Left ventricle myocardium superior (tissue), 1 donor: ENCODE data around the gene TP53AIP1. TPM values are rescaled to one million over a fixed set of nuclear protein-coding genes. Genes with fewer than 3 reads are reported as not detected.

Experiments used
- ATAC-seq: fragments of 200-7000 bp; cut with Tn5 transposase; one replicate; pipeline ENCODE4 v1.9.1; 2020; ENCODE audit warnings: mild to moderate bottlenecking, moderate library complexity
- DNase-seq: peaks from one replicate; pipeline ENCODE4 v3.0.0-alpha.2; 2020
- intact Hi-C: fragments of 100-400 bp; cut with micrococcal nuclease; formaldehyde crosslinking; loops from one replicate; pipeline ENCODE4 v1.11.0; 2022
- total RNA-seq: library from RNA; stranded (reverse); fragmentation: NEBNext Ultra II Directional; extraction: Animal tissue kit (Norgen Biotek cat#: 25700); gene quantifications from one replicate; pipeline ENCODE4 v1.2.1, GENCODE V29; 2021
- donor health status: DM: no; HTN: yes; CAD: no; lungs with severe emphysema.

Gene TP53AIP1
- total RNA-seq, 1 donor from 2014 or later = not detected

GRCh38 chr11:128911239-128911638 lies 31.4 kb downstream of the TP53AIP1 start:
- intact Hi-C loops = no loop called here
- ATAC-seq (no peak), DNase-seq (no peak)

- DNase-seq (no peak), ATAC-seq (no peak)
- intact Hi-C loops = no loop called here
Observed at GRCh38 chr11:128910576-128910975, 32.1 kb downstream of the TP53AIP1 start.

GRCh38 chr11:128909438-128910125 lies 33.1 kb downstream of the TP53AIP1 start:
- intact Hi-C loops = no loop called here
- ATAC-seq (no peak), DNase-seq (no peak)

GRCh38 chr11:128908391-128909246 lies 34.1 kb downstream of the TP53AIP1 start:
- peak; percentile 61 for ATAC-seq
- intact Hi-C loops = no loop called here

GRCh38 chr11:128907585-128907984 lies 35.1 kb downstream of the TP53AIP1 start:
- ATAC-seq (no peak), DNase-seq (no peak)
- intact Hi-C loops = no loop called here

More at GRCh38 chr11:128908391-128909246, 34.1 kb downstream of the TP53AIP1 start:
- peak; percentile 81 for DNase-seq

- peak; percentile 8 for ATAC-seq
- intact Hi-C loops = no loop called here
- DNase-seq = no peak
Observed at GRCh38 chr11:128906185-128907050, 36.3 kb downstream of the TP53AIP1 start.

GRCh38 chr11:128905345-128906184 lies 37.1 kb downstream of the TP53AIP1 start:
- DNase-seq (peak; percentile 53), ATAC-seq (peak; percentile 72)
- intact Hi-C loops = no loop called here

- intact Hi-C loops = no loop called here
- DNase-seq = peak; percentile 69
- ATAC-seq = peak; percentile 71
Observed at GRCh38 chr11:128904656-128905344, 37.9 kb downstream of the TP53AIP1 start.

- DNase-seq = no peak
- no peak for ATAC-seq
Observed at GRCh38 chr11:128904303-128904655, 38.4 kb downstream of the TP53AIP1 start.

GRCh38 chr11:128903248-128904061 lies 39.2 kb downstream of the TP53AIP1 start:
- ATAC-seq = peak; percentile 13
- intact Hi-C loops = no loop called here
- peak; percentile 60 for DNase-seq

More at GRCh38 chr11:128904303-128904655, 38.4 kb downstream of the TP53AIP1 start:
- intact Hi-C loops = no loop called here

GRCh38 chr11:128902515-128903066 lies 40.1 kb downstream of the TP53AIP1 start:
- no peak for DNase-seq
- no peak for ATAC-seq
- intact Hi-C loops = no loop called here

GRCh38 chr11:128901653-128902514 lies 40.8 kb downstream of the TP53AIP1 start:
- ATAC-seq (no peak), DNase-seq (no peak)
- intact Hi-C loops = no loop called here

GRCh38 chr11:128900468-128900867 lies 42.2 kb downstream of the TP53AIP1 start:
- DNase-seq (peak; percentile 48), ATAC-seq (no peak)
- intact Hi-C loops = no loop called here

GRCh38 chr11:128898580-128899344 lies 43.9 kb downstream of the TP53AIP1 start:
- DNase-seq = peak; percentile 66
- no peak for ATAC-seq
- intact Hi-C loops = no loop called here

GRCh38 chr11:128897826-128898225 lies 44.8 kb downstream of the TP53AIP1 start:
- ATAC-seq = no peak
- DNase-seq = no peak
- intact Hi-C loops = no loop called here
